HG02885 (cell line): ENCODE results near the gene NCKAP5.

Experiments used
- ATAC-seq: cut with Tn5 transposase; IDR thresholded peaks from one replicate; pipeline ENCODE4 v1.9.1; 2021; ENCODE audit warnings: mild to moderate bottlenecking; ENCODE audit not compliant: unreplicated experiment, poor library complexity

Gene NCKAP5

GRCh38 chr2:133362061-133362476 is 206.2 kb downstream of the NCKAP5 start:
- no peak for ATAC-seq

- ATAC-seq, result no peak
Measured at GRCh38 chr2:133360882-133361281, 207.4 kb downstream of the NCKAP5 start.

DNA sequence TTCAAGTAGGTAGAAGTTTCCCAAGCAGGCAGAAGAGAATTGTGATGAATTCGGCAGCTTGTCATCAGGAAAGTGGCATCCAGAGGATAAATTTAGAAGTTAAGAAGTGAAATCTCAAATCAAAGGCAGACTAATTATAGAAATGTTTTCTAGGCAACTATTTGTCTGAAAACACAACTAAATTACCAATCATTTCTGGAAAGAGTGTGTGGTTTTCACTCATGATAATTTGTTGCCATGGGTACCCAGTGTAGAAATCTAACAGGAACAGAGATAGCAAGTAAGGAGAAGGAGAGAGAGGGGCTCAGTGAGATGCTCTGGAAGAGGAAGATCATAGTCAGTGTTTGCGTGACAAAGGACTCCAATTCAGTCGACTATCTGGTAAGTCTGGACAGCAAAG is 208.1 kb downstream of the NCKAP5 start:
- ATAC-seq, result no peak

DNA sequence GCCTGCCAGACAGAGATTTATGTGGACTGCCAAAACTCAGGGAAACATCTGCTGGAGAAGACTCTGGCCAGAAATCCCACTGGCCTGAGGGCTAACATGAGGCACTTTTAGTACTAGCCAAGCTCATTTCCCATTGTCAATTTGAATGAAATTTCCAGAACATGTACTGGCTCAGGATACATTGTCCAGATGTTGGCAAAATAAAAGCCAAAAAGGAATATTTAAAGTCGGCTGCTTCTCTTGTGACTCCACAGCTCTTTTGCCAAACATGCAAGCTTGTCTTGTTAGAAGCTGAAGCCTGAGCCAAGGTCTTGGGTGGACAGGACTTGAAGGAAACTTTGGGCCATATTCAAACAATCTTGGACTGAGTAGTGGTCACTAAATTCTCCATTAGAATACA is 215.5 kb downstream of the NCKAP5 start:
- ATAC-seq, result no peak

- no peak for ATAC-seq
Measured at GRCh38 chr2:133346654-133347053, 221.6 kb downstream of the NCKAP5 start.

DNA sequence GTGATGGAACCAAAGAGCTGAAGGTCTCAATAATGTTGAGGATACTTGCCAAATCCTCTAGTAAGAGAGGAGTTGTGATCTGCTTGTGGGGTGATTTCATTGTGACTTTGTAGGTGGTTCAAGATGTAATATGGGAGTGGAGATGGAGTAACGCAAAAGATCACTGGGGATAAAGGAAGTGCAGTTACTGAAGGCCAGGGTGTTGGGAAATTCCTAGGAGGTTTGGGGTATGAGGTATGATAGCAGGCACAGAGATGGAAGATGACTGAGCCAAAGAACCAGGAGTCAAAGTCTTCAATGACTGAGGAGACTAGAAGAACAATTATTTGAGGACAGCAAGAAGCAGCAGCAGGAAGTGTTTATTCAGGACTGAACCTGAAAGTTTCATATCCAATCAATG is 222.6 kb downstream of the NCKAP5 start:
- ATAC-seq, result no peak

- ATAC-seq, result no peak
Measured at GRCh38 chr2:133344849-133345248, 223.4 kb downstream of the NCKAP5 start.

DNA sequence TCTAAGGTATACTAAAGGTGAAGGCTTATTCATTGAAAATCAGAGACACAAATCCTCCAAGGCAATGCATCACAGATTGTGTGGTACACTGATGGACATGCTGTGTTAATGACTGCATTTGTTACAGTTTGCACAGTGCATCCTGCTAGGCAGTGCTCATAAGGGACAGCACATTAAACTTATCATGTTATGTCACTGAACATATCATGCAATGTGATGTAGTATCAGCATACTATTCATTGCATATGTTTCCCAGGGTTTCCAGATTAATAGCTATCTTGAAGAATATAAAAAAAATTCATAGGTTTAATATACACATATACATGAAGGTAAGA is 225.3 kb downstream of the NCKAP5 start:
- ATAC-seq, result no peak

DNA sequence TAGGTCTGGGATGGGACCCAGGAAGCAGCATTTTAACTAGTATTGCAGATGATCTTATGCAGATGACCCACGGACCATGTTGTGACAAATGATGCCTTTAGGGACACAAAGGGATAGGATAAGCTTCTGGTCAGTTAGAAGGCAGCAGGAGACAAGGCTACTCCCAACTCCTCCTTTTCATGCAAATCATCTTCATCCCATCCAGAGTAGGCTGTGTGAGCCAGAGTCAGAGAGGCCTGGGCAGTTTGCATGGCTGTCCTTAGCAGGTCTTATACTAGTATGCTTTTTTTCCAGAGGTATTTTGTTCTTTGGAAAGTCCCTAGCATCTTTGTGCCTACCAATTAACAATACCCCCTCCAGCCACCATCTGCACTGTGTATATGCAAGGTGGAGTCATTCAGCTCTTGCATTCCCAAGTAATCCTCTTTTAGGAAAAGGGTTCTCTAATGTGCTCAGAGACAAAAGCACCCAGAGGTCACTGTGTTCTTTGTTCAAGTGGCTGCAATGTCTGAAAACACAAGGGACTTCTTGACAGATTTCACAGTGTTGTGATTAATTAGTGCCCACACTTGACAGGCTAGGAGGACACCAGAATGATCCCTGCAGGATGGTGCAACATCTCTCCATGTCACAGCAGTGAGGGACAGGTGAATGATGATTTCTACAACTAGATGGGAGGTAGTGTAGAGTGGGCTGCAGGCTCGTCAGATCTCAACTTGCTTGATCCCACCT is 225.8 kb downstream of the NCKAP5 start:
- ATAC-seq, result no peak

DNA sequence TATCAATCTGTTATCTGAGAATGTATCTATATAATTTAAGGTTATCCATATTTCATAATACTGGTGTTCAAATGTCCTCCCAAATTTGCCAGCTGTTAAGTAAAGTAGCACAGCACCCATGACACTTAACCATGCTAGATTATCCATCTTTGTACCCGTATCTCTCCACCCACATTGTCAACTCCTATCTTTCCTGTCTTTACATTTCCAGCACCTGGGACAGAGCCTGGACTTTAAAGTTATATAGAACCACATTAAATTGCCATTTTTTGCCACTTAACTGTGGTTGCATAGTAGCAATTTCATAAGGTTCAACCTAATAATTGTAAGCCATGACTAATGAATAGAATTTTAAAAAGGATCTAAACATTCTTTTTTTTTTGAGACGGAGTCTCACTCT is 226.7 kb downstream of the NCKAP5 start:
- ATAC-seq, result no peak

- no peak for ATAC-seq
Measured at GRCh38 chr2:133338224-133338623, 230.0 kb downstream of the NCKAP5 start.

DNA sequence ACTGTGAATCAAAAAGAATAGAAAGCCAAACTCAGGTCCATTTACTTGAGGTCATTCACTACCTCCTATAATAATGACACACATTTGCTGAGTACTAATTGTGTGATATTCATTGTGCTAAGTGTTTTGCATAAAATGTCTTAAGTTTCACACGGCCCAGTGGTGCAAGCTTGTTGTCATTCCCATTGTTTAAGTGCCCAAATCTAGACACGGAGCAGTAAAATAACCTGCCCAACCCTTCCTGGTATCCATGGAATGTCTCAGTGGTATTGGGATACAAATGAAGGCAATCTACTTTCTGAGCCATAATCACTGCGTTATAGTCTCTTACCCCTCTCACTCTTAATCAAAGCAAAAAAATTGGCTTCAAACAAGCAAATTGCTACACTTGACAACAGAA is 233.3 kb downstream of the NCKAP5 start:
- ATAC-seq, result no peak

- ATAC-seq, result no peak
Measured at GRCh38 chr2:133333181-133333580, 235.1 kb downstream of the NCKAP5 start.

- ATAC-seq, result no peak
Measured at GRCh38 chr2:133331436-133331835, 236.8 kb downstream of the NCKAP5 start.

DNA sequence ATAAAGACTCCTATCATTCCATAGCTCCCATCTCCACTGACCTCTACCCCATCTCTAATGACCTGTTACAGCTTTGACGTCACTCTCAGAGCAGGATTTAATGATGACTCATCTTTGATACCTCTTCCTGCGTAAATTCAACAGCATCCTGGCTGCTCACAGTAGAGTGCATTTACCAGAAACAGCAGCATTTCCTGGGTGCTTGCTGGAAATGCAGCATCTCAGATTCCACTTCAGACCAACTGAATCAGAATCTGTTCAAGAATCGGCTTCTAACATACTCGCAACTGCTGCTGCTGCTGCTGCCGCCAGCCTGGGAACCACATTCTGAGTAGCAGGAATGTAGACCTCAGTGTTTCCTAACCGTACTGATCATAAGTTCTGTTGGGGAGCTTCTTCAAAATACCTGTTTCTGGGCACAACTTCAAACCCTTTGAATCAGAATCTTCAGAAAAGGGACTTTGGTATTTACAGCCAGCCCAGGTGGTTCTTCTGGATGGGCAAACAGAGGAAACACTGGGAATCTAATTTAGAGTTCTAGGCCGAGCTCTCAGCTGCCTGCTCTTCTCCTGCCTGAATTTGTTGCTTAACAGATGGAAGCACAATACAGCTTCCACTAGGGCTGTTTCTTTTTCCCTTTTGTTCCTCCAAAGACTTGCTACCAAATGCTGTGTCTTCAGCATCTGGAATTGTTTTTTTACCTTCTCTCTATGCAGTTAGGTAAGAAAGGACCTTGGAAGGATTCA is 241.4 kb downstream of the NCKAP5 start:
- no peak for ATAC-seq

DNA sequence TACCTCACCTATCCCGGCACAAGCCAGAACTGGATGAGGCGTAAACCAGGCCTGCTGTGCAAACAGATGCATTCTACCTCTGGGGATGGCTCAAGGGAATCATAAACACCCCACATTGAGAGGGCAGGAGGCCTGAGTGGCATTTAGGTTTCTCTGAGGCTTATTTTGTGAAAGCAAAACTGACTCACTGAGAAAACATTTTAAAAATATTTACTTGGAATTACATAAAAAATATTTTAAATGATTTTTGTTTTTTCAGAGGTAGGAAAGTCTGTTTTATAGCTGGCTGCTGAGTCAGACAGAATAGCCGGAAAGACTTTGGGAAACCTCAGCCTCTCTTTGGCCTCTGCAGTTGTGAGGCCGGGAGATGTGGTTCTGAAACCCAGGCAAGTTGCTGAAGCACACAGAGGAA is 244.1 kb downstream of the NCKAP5 start:
- no peak for ATAC-seq

- no peak for ATAC-seq
Measured at GRCh38 chr2:133322909-133323308, 245.4 kb downstream of the NCKAP5 start.

GRCh38 chr2:133317178-133317577 is 251.1 kb downstream of the NCKAP5 start:
- ATAC-seq, result no peak

DNA sequence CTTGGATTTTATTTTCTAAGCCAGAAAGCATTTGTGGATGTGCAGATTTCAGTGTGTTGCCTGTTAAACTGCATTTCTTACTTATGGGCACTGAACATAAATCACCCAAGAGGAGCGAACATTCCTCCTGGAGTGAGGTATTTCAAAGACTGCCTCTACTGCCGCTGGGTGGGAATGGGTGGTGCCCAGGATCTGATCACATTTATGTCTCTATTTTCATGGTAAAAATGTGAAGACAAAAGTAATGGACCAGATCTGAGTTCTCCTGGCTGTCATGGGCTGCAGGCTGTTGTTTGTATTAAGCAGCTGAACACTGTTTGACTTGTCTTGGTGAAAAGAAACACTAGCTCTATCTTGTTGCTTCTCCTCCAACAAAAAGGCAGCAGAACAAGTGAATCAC is 251.7 kb downstream of the NCKAP5 start:
- ATAC-seq, result no peak

DNA sequence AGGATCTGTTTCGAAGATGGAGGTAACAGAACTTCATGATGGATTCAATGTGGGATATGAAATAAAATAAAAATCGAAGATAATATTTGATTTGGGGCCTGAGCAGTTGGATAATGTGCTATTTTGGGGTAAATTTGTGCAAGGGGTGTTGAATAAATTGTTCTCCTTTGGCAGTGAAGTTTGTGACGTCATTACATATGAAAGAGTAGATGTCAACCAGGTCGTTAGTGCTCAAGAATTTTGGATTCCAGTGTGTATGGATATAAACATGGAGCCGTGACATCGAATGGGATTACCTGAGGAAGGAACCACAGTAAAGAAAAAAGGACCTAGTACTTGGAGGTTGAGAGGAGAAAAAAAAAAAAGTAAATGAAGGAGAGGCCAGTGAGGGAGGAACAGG is 253.0 kb downstream of the NCKAP5 start:
- no peak for ATAC-seq

GRCh38 chr2:133314795-133315194 is 253.5 kb downstream of the NCKAP5 start:
- no peak for ATAC-seq
